ENCODE measurements around the gene ARID5A. TPM values are rescaled to one million over a fixed set of nuclear protein-coding genes. Genes with fewer than 3 reads are reported as not detected.

ARID5A gene
- total and polyA plus RNA-seq, 2 of the 13 experiments (the other 11 are each of a cell fraction or from before 2014, with no cell fraction given), result 6.0 to 9.5 TPM

DNA sequence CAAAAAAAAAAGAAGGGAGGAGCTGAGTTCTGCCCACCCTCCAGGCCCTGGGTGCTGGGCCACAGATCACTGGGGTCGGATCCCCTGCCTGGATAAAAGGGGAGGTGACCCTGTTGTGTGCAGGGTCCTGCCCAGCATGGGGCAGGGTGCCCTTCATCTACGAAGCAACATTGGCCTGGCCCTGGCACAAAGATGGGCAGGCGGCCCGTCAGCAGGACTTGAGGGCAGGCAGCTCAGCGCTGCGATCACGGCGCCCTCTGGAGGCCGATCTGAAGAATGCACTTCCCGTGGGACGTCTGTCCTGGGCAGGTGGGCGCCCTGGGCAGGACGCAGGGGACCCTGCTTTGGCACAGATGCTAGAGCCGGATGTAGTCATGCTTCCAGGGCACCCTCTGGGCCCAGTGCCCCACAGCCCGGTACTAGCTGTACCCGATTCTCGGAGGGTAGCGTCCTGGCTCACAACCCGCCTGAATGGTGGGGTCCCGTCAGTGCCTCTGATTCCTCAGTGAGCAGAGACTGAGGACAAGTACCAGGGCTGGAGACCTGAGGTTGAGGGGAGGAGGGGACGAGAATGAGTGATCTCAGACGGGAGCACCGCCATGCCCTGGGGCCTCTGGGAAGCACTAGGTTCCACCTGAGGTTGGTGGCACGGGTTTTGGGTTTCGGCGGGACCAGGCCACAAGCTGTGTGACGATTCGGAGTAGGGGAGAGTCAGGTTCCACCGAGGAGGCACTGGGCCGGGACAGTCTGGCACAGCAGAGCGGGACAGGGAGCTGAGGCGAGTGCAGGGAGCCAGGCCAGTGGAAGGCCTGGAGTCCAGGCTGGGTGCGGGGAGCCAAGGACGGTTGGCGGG lies 18.0 kb downstream of the ARID5A start (continued):
- TF ChIP-seq, protein P1, sequence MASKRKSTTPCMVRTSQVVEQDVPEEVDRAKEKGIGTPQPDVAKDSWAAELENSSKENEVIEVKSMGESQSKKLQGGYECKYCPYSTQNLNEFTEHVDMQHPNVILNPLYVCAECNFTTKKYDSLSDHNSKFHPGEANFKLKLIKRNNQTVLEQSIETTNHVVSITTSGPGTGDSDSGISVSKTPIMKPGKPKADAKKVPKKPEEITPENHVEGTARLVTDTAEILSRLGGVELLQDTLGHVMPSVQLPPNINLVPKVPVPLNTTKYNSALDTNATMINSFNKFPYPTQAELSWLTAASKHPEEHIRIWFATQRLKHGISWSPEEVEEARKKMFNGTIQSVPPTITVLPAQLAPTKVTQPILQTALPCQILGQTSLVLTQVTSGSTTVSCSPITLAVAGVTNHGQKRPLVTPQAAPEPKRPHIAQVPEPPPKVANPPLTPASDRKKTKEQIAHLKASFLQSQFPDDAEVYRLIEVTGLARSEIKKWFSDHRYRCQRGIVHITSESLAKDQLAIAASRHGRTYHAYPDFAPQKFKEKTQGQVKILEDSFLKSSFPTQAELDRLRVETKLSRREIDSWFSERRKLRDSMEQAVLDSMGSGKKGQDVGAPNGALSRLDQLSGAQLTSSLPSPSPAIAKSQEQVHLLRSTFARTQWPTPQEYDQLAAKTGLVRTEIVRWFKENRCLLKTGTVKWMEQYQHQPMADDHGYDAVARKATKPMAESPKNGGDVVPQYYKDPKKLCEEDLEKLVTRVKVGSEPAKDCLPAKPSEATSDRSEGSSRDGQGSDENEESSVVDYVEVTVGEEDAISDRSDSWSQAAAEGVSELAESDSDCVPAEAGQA (IDR thresholded peaks at IDR 0.05; ENCODE audit: low read depth), result no peak
- TF ChIP-seq, protein P1 (CRISPR knock-in tag; IDR thresholded peaks at IDR 0.05; ENCODE audit: borderline replicate concordance), result no peak
- no peak for TF ChIP-seq MAFK (conservative IDR thresholded peaks at IDR 0.05 in 1 of 2, IDR thresholded peaks at IDR 0.05 in 1 of 2; ENCODE audit: low read length in 2 of 2)
- no peak for TF ChIP-seq ZNF260 (CRISPR knock-in tag; IDR thresholded peaks at IDR 0.05; ENCODE audit: borderline replicate concordance, low read depth)
- no peak for TF ChIP-seq BRD4 (CRISPR knock-in tag; IDR thresholded peaks at IDR 0.05)
- 0 out of 2 replicates have a peak, but pooled peaks have one; percentile 40 for TF ChIP-seq HDAC2 (CRISPR knock-in tag; IDR thresholded peaks at IDR 0.05)
- TF ChIP-seq TRIM24 (CRISPR knock-in tag; IDR thresholded peaks at IDR 0.05), result no peak
- TF ChIP-seq ZNF274 (CRISPR knock-in tag; IDR thresholded peaks at IDR 0.05), result no peak
- TF ChIP-seq, protein P2, sequence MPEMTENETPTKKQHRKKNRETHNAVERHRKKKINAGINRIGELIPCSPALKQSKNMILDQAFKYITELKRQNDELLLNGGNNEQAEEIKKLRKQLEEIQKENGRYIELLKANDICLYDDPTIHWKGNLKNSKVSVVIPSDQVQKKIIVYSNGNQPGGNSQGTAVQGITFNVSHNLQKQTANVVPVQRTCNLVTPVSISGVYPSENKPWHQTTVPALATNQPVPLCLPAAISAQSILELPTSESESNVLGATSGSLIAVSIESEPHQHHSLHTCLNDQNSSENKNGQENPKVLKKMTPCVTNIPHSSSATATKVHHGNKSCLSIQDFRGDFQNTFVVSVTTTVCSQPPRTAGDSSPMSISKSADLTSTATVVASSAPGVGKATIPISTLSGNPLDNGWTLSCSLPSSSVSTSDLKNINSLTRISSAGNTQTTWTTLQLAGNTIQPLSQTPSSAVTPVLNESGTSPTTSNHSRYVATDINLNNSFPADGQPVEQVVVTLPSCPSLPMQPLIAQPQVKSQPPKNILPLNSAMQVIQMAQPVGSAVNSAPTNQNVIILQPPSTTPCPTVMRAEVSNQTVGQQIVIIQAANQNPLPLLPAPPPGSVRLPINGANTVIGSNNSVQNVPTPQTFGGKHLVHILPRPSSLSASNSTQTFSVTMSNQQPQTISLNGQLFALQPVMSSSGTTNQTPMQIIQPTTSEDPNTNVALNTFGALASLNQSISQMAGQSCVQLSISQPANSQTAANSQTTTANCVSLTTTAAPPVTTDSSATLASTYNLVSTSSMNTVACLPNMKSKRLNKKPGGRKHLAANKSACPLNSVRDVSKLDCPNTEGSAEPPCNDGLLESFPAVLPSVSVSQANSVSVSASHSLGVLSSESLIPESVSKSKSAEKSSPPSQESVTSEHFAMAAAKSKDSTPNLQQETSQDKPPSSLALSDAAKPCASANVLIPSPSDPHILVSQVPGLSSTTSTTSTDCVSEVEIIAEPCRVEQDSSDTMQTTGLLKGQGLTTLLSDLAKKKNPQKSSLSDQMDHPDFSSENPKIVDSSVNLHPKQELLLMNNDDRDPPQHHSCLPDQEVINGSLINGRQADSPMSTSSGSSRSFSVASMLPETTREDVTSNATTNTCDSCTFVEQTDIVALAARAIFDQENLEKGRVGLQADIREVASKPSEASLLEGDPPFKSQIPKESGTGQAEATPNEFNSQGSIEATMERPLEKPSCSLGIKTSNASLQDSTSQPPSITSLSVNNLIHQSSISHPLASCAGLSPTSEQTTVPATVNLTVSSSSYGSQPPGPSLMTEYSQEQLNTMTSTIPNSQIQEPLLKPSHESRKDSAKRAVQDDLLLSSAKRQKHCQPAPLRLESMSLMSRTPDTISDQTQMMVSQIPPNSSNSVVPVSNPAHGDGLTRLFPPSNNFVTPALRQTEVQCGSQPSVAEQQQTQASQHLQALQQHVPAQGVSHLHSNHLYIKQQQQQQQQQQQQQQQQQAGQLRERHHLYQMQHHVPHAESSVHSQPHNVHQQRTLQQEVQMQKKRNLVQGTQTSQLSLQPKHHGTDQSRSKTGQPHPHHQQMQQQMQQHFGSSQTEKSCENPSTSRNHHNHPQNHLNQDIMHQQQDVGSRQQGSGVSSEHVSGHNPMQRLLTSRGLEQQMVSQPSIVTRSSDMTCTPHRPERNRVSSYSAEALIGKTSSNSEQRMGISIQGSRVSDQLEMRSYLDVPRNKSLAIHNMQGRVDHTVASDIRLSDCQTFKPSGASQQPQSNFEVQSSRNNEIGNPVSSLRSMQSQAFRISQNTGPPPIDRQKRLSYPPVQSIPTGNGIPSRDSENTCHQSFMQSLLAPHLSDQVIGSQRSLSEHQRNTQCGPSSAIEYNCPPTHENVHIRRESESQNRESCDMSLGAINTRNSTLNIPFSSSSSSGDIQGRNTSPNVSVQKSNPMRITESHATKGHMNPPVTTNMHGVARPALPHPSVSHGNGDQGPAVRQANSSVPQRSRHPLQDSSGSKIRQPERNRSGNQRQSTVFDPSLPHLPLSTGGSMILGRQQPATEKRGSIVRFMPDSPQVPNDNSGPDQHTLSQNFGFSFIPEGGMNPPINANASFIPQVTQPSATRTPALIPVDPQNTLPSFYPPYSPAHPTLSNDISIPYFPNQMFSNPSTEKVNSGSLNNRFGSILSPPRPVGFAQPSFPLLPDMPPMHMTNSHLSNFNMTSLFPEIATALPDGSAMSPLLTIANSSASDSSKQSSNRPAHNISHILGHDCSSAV (CRISPR knock-in tag; IDR thresholded peaks at IDR 0.05; ENCODE audit: borderline replicate concordance), result no peak
- TF ChIP-seq ATF1 (CRISPR knock-in tag; IDR thresholded peaks at IDR 0.05), result no peak
- TF ChIP-seq, protein P3, sequence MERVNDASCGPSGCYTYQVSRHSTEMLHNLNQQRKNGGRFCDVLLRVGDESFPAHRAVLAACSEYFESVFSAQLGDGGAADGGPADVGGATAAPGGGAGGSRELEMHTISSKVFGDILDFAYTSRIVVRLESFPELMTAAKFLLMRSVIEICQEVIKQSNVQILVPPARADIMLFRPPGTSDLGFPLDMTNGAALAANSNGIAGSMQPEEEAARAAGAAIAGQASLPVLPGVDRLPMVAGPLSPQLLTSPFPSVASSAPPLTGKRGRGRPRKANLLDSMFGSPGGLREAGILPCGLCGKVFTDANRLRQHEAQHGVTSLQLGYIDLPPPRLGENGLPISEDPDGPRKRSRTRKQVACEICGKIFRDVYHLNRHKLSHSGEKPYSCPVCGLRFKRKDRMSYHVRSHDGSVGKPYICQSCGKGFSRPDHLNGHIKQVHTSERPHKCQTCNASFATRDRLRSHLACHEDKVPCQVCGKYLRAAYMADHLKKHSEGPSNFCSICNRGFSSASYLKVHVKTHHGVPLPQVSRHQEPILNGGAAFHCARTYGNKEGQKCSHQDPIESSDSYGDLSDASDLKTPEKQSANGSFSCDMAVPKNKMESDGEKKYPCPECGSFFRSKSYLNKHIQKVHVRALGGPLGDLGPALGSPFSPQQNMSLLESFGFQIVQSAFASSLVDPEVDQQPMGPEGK (CRISPR knock-in tag; IDR thresholded peaks at IDR 0.05), result peak; percentile 44; the same call in 1 of the 2 replicates
- TF ChIP-seq RAD21 (CRISPR knock-in tag; IDR thresholded peaks at IDR 0.05), result peak; percentile 87
